ENCODE results near the gene P2RX2. TPM values are rescaled to one million over a fixed set of nuclear protein-coding genes. Genes with fewer than 3 reads are reported as not detected.

P2RX2 gene
- total RNA-seq, 1 experiment from 2014 or later = not detected

DNA sequence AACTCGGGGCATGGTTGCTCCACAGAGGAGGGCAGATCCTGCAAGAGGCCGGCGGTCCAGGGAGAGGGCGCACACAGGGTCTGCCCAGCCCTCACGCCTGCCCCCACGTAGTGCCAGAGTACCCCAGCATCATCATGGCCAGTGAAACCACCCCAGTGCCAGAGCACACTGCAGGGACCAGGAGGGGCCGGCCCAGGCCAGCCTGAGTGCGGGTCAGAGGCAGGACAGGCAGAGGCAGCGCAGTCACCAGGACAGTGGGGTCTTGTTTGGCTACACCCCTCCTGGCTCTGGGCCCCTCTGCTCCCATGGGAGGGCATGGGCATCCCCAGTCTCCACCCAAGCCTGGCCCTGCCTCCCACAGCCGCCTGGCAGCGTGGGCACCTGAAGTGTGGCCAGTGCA is 42.9 kb upstream of the P2RX2 start:
- no peak for TF ChIP-seq EZH2phosphoT487 (IDR thresholded peaks at IDR 0.05; ENCODE audit: borderline replicate concordance)
- TF ChIP-seq POLR2AphosphoS5 (IDR thresholded peaks at IDR 0.05; ENCODE audit: low read depth, low read length) = no peak
- TF ChIP-seq, protein P1, sequence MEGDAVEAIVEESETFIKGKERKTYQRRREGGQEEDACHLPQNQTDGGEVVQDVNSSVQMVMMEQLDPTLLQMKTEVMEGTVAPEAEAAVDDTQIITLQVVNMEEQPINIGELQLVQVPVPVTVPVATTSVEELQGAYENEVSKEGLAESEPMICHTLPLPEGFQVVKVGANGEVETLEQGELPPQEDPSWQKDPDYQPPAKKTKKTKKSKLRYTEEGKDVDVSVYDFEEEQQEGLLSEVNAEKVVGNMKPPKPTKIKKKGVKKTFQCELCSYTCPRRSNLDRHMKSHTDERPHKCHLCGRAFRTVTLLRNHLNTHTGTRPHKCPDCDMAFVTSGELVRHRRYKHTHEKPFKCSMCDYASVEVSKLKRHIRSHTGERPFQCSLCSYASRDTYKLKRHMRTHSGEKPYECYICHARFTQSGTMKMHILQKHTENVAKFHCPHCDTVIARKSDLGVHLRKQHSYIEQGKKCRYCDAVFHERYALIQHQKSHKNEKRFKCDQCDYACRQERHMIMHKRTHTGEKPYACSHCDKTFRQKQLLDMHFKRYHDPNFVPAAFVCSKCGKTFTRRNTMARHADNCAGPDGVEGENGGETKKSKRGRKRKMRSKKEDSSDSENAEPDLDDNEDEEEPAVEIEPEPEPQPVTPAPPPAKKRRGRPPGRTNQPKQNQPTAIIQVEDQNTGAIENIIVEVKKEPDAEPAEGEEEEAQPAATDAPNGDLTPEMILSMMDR (IDR thresholded peaks at IDR 0.05 in 2 of 3, conservative IDR thresholded peaks at IDR 0.05 in 1 of 3; ENCODE audit: borderline replicate concordance in 1 of 3, insufficient read depth in 1 of 3, low read depth in 2 of 3, low read length in 2 of 3) = no peak
- no peak for TF ChIP-seq ZBTB33 (IDR thresholded peaks at IDR 0.05; ENCODE audit: extremely low read depth, insufficient replicate concordance, low read length)
- no peak for TF ChIP-seq EZH2 (IDR thresholded peaks at IDR 0.05)
- no peak for TF ChIP-seq ZNF274 (IDR thresholded peaks at IDR 0.05; ENCODE audit: low read depth, low read length)
- no peak for TF ChIP-seq CBX3 (IDR thresholded peaks at IDR 0.05; ENCODE audit: low read depth)
- TF ChIP-seq, protein P2, sequence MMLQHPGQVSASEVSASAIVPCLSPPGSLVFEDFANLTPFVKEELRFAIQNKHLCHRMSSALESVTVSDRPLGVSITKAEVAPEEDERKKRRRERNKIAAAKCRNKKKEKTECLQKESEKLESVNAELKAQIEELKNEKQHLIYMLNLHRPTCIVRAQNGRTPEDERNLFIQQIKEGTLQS (IDR thresholded peaks at IDR 0.05) = no peak
- TF ChIP-seq EGR1 (IDR thresholded peaks at IDR 0.05; ENCODE audit: low read depth) = no peak
- TF ChIP-seq JUND (IDR thresholded peaks at IDR 0.05) = no peak
- no peak for TF ChIP-seq POLR2A (IDR thresholded peaks at IDR 0.05; ENCODE audit: borderline replicate concordance, extremely low read depth, insufficient read depth, insufficient read length)
- Histone ChIP-seq H3K27ac (ENCODE audit: low read depth, low read length) (no peak overlapping the region), H2AFZ (ENCODE audit: low read depth, low read length, poor library complexity, severe bottlenecking) (no peak overlapping the region), H3K4me2 (ENCODE audit: low read length) (no peak overlapping the region), H3K9me2 (ENCODE audit: insufficient read depth) (no peaks in the 10 kb centered on the region), H4K20me1 (ENCODE audit: insufficient read depth) (no peaks in the 10 kb centered on the region), H3K9me3 (ENCODE audit: control insufficient read depth in 1 of 2, insufficient read depth in 1 of 2, low read depth in 1 of 2, low read length in 2 of 2) (no peaks in the 10 kb centered on the region), H3K79me2 (ENCODE audit: insufficient read depth, low read length) (no peaks in the 10 kb centered on the region), H3K4me3 (replicated peaks in 1 of 2; ENCODE audit: low read depth in 1 of 2, low read length in 2 of 2) (no peak overlapping the region), H3K27me3 (ENCODE audit: insufficient read depth, low read length) (no peaks in the 10 kb centered on the region), H3K9ac (ENCODE audit: low read length) (no peak overlapping the region), H3K4me1 (ENCODE audit: control insufficient read depth in 1 of 2, insufficient read depth in 2 of 2, low read length in 2 of 2) (no peaks in the 10 kb centered on the region), H3K36me3 (ENCODE audit: control insufficient read depth in 1 of 2, insufficient read depth in 2 of 2, low read length in 2 of 2) (peaks cover 20 to 26% of the 10 kb centered on the region in 2 experiments)
- POLR2A ChIA-PET = no interaction called here
- ATAC-seq = no peak
- CTCF ChIA-PET = no interaction called here
- RAD21 ChIA-PET (ENCODE audit: low non-redundant PET in 1 of 2, low total read pairs in 2 of 2, uncharacterized antibody in 2 of 2, unreplicated experiment in 2 of 2) = no interaction called here
- intact Hi-C loops (cut with micrococcal nuclease) = no loop called here
- BruUV-seq (replicated peaks) = no TSS peak
- no peak for DNase-seq (ENCODE audit: low read depth, low spot score)

All from HCT116 (cell line).